Measurements from ENCODE around the gene CYSLTR2.

Gene CYSLTR2

GRCh38 chr13:48653472-48653939, at the start of gene CYSLTR2:
TSS of gene CYSLTR2 (plus strand) at chr13:48653929. CDS start at chr13:48706818, 52,889 bp downstream.
- FAIRE-seq = no peak
- no peak for DNase-seq (ENCODE audit: low spot score)

- FAIRE-seq = no peak
- DNase-seq (ENCODE audit: low spot score) = no peak
Measured at GRCh38 chr13:48615049-48615448, 38.7 kb upstream of the CYSLTR2 start.

GRCh38 chr13:48618937-48619336, 34.8 kb upstream of the CYSLTR2 start:
- FAIRE-seq = no peak
- no peak for DNase-seq (ENCODE audit: low spot score)

- FAIRE-seq (no peak), DNase-seq (ENCODE audit: low spot score) (no peak)
Measured at GRCh38 chr13:48621056-48621455, 32.7 kb upstream of the CYSLTR2 start.

GRCh38 chr13:48624016-48624415, 29.7 kb upstream of the CYSLTR2 start:
- DNase-seq (ENCODE audit: low spot score) (no peak), FAIRE-seq (no peak)

- DNase-seq (ENCODE audit: low spot score) (no peak), FAIRE-seq (no peak)
Measured at GRCh38 chr13:48624858-48625257, 28.9 kb upstream of the CYSLTR2 start.

GRCh38 chr13:48625413-48626076, 28.2 kb upstream of the CYSLTR2 start:
- no peak for DNase-seq (ENCODE audit: low spot score)
- no peak for FAIRE-seq

- FAIRE-seq (no peak), DNase-seq (ENCODE audit: low spot score) (no peak)
Measured at GRCh38 chr13:48626077-48626449, 27.7 kb upstream of the CYSLTR2 start.

GRCh38 chr13:48626726-48627451, 26.8 kb upstream of the CYSLTR2 start:
- FAIRE-seq = no peak
- no peak for DNase-seq (ENCODE audit: low spot score)

- DNase-seq (ENCODE audit: low spot score) (no peak), FAIRE-seq (no peak)
Measured at GRCh38 chr13:48629277-48629676, 24.5 kb upstream of the CYSLTR2 start.

GRCh38 chr13:48630291-48630690, 23.4 kb upstream of the CYSLTR2 start:
- DNase-seq (ENCODE audit: low spot score) = no peak

GRCh38 chr13:48630773-48631172, 23.0 kb upstream of the CYSLTR2 start:
- DNase-seq (ENCODE audit: low spot score) = no peak
- no peak for FAIRE-seq

More at GRCh38 chr13:48630291-48630690, 23.4 kb upstream of the CYSLTR2 start:
- FAIRE-seq = no peak

GRCh38 chr13:48631441-48631840, 22.3 kb upstream of the CYSLTR2 start:
- FAIRE-seq (no peak), DNase-seq (ENCODE audit: low spot score) (no peak)

- DNase-seq (ENCODE audit: low spot score) = no peak
- FAIRE-seq = no peak
Measured at GRCh38 chr13:48633700-48634099, 20.0 kb upstream of the CYSLTR2 start.

GRCh38 chr13:48634636-48635035, 19.1 kb upstream of the CYSLTR2 start:
- DNase-seq (ENCODE audit: low spot score) = no peak
- no peak for FAIRE-seq

GRCh38 chr13:48635478-48635877, 18.3 kb upstream of the CYSLTR2 start:
- no peak for FAIRE-seq
- no peak for DNase-seq (ENCODE audit: low spot score)

GRCh38 chr13:48636550-48636949, 17.2 kb upstream of the CYSLTR2 start:
- DNase-seq (ENCODE audit: low spot score) (peak; percentile 8), FAIRE-seq (no peak)

- FAIRE-seq = no peak
- DNase-seq (ENCODE audit: low spot score) = no peak
Measured at GRCh38 chr13:48637601-48638000, 16.1 kb upstream of the CYSLTR2 start.

- DNase-seq (ENCODE audit: low spot score) (no peak), FAIRE-seq (no peak)
Measured at GRCh38 chr13:48640767-48641166, 13.0 kb upstream of the CYSLTR2 start.

GRCh38 chr13:48641404-48641803, 12.3 kb upstream of the CYSLTR2 start:
- no peak for FAIRE-seq
- DNase-seq (ENCODE audit: low spot score) = no peak

- DNase-seq (ENCODE audit: low spot score) (no peak), FAIRE-seq (no peak)
Measured at GRCh38 chr13:48642061-48642460, 11.7 kb upstream of the CYSLTR2 start.

GRCh38 chr13:48643159-48643558, 10.6 kb upstream of the CYSLTR2 start:
- FAIRE-seq (no peak), DNase-seq (ENCODE audit: low spot score) (no peak)

GRCh38 chr13:48644141-48644540, 9.6 kb upstream of the CYSLTR2 start:
- no peak for FAIRE-seq
- DNase-seq (ENCODE audit: low spot score) = no peak
